MM.1S (cell line): ENCODE results near the gene CTDSP2.

Experiments
- CTCF ChIP-seq: fragments of 300-600 bp; sonication (generic); IDR thresholded peaks from 2 replicates; pipeline ENCODE4 v1.5.1; 2016; ENCODE audit warnings: antibody characterized with exemption, low read length, mixed read lengths
- EZH2 ChIP-seq: fragments of 300-600 bp; sonication (generic); optimal IDR thresholded peaks from 2 replicates; pipeline ENCODE3; 2017; ENCODE audit warnings: low read depth, mild to moderate bottlenecking, antibody characterized with exemption, low read length, mixed read lengths
- EZH2phosphoT487 ChIP-seq: fragments of 300-600 bp; sonication (generic); IDR thresholded peaks from 2 replicates; pipeline ENCODE4 v1.6.1; 2018; ENCODE audit warnings: antibody characterized with exemption, low read length

GRCh38 chr12:57841445-57841844 is 5.1 kb downstream of the CTDSP2 start:
- TF ChIP-seq CTCF (no peak), EZH2phosphoT487 (no peak), EZH2 (no peak)
